ENCODE data around the gene ABTB1. TPM values are rescaled to one million over a fixed set of nuclear protein-coding genes. Genes with fewer than 3 reads are reported as not detected.

The ABTB1 gene
- total RNA-seq, 3 donors from 2014 or later (not counting 1 experiment from before 2014, with no cell fraction given), result 98.8 to 127 (median 107) TPM

- intact Hi-C loops (cut with micrococcal nuclease), result no loop called here
Measured at GRCh38 chr3:127719369-127719768, 46.6 kb downstream of the ABTB1 start.

GRCh38 chr3:127720161-127720823 lies 47.5 kb downstream of the ABTB1 start:
- 89% methylated on average over 15 of the region's 15 CpGs for WGBS (ENCODE audit: insufficient coverage)
- TF ChIP-seq CTCF (IDR thresholded peaks at IDR 0.05), result no peak
- H3K27ac Mint-ChIP-seq, result no peak overlapping the region

More at GRCh38 chr3:127719369-127719768, 46.6 kb downstream of the ABTB1 start:
- Histone ChIP-seq H3K27ac (ENCODE audit: low read length) (no peak overlapping the region), H3K4me3 (ENCODE audit: low read length) (no peak overlapping the region), H3K9me3 (ENCODE audit: control insufficient read depth, insufficient read depth, low read length) (no peaks in the 10 kb centered on the region), H3K4me1 (ENCODE audit: control insufficient read depth, insufficient read depth, low read length) (no peaks in the 10 kb centered on the region), H3K36me3 (ENCODE audit: control insufficient read depth, insufficient read depth, low read length) (no peaks in the 10 kb centered on the region), H3K27me3 (ENCODE audit: control insufficient read depth, insufficient read depth, low read length) (no peaks in the 10 kb centered on the region)
- DNase-seq (no peak), ATAC-seq (no peak)
- no peaks in the 10 kb centered on the region for H3K4me1 Mint-ChIP-seq
- H3K27ac Mint-ChIP-seq, result no peak overlapping the region
- no peak overlapping the region for H3K4me3 Mint-ChIP-seq
- H3K9me3 Mint-ChIP-seq, result no peaks in the 10 kb centered on the region
- TF ChIP-seq CTCF (IDR thresholded peaks at IDR 0.05), result no peak
- 95% methylated on average over 8 of the region's 8 CpGs for WGBS (ENCODE audit: insufficient coverage)
- no peaks in the 10 kb centered on the region for H3K27me3 Mint-ChIP-seq (ENCODE audit: low read depth in 2 of 2)
- H3K36me3 Mint-ChIP-seq, result no peaks in the 10 kb centered on the region

GRCh38 chr3:127720985-127721935 lies 48.5 kb downstream of the ABTB1 start:
- no peaks in the 10 kb centered on the region for H3K4me1 Mint-ChIP-seq
- H3K4me3 Mint-ChIP-seq, result no peak overlapping the region
- Histone ChIP-seq H3K4me3 (ENCODE audit: low read length) (no peak overlapping the region), H3K27ac (ENCODE audit: low read length) (no peak overlapping the region), H3K27me3 (ENCODE audit: control insufficient read depth, insufficient read depth, low read length) (no peaks in the 10 kb centered on the region), H3K36me3 (ENCODE audit: control insufficient read depth, insufficient read depth, low read length) (no peaks in the 10 kb centered on the region), H3K4me1 (ENCODE audit: control insufficient read depth, insufficient read depth, low read length) (no peaks in the 10 kb centered on the region), H3K9me3 (ENCODE audit: control insufficient read depth, insufficient read depth, low read length) (no peaks in the 10 kb centered on the region)
- intact Hi-C loops (cut with micrococcal nuclease), result no loop called here
- no peak for DNase-seq
- TF ChIP-seq CTCF (IDR thresholded peaks at IDR 0.05), result no peak
- H3K27ac Mint-ChIP-seq, result no peak overlapping the region
- no peaks in the 10 kb centered on the region for H3K9me3 Mint-ChIP-seq
- H3K36me3 Mint-ChIP-seq, result no peaks in the 10 kb centered on the region
- ATAC-seq, result no peak
- peaks cover 0 to 6% of the 10 kb centered on the region in 2 donors for H3K27me3 Mint-ChIP-seq (ENCODE audit: low read depth in 2 of 2)
- WGBS (ENCODE audit: insufficient coverage), result 94% methylated on average over 14 of the region's 17 CpGs

More at GRCh38 chr3:127720161-127720823, 47.5 kb downstream of the ABTB1 start:
- Histone ChIP-seq H3K4me3 (ENCODE audit: low read length) (no peak overlapping the region), H3K27ac (ENCODE audit: low read length) (no peak overlapping the region), H3K27me3 (ENCODE audit: control insufficient read depth, insufficient read depth, low read length) (no peaks in the 10 kb centered on the region), H3K4me1 (ENCODE audit: control insufficient read depth, insufficient read depth, low read length) (no peaks in the 10 kb centered on the region), H3K36me3 (ENCODE audit: control insufficient read depth, insufficient read depth, low read length) (no peaks in the 10 kb centered on the region), H3K9me3 (ENCODE audit: control insufficient read depth, insufficient read depth, low read length) (no peaks in the 10 kb centered on the region)
- Mint-ChIP-seq H3K4me3 (no peak overlapping the region), H3K27me3 (ENCODE audit: low read depth in 2 of 2) (peaks cover 0 to 4% of the 10 kb centered on the region in 2 donors), H3K36me3 (no peaks in the 10 kb centered on the region), H3K9me3 (no peaks in the 10 kb centered on the region), H3K4me1 (no peaks in the 10 kb centered on the region)
- DNase-seq (no peak), ATAC-seq (no peak)
- intact Hi-C loops (cut with micrococcal nuclease), result no loop called here
